HepG2 (cell line): ENCODE data around the gene CCDC74A. TPM values are rescaled to one million over a fixed set of nuclear protein-coding genes. Genes with fewer than 3 reads are reported as not detected.

Source experiments
- polyA plus RNA-seq, 8 experiments: library from polyadenylated mRNA; depleted of rRNA in 3 of 8; stranded (reverse) in 7 of 8; unstranded in 1 of 8; fragments of >200 nt; fragmentation: Illumina TruSeq in 4 of 8; extraction: Trizol in 4 of 8; gene quantifications; 2 replicates each; pipeline versions ENCODE4 v1.2.1 to v1.2.3, GENCODE V29; 2011 to 2016; ENCODE audit warnings: low read depth in 4 of 8, missing spikeins in 1 of 8, mixed read lengths in 1 of 8; ENCODE audit not compliant: insufficient read depth in 1 of 8
- total RNA-seq, 5 experiments: library from RNA; depleted of rRNA; stranded (reverse); fragments of >200 nt; fragmentation: Illumina TruSeq; extraction: Trizol; gene quantifications; 2 replicates each; pipeline ENCODE4 v1.2.3, GENCODE V29; 2016; ENCODE audit warnings: low read depth in 1 of 5
- TF ChIP-seq, protein P1 (sequence below): sonication (generic); formaldehyde crosslinking; IDR thresholded peaks from 2 replicates; pipeline ENCODE4 v1.4.0; 2020; ENCODE audit warnings: mild to moderate bottlenecking, missing genetic modification reagents, borderline replicate concordance
- TF ChIP-seq, protein P2 (sequence below): sonication (generic); formaldehyde crosslinking; IDR thresholded peaks from 2 replicates; pipeline ENCODE4 v1.4.0; 2020; ENCODE audit warnings: missing genetic modification reagents
- TF ChIP-seq, protein P3 (sequence below): sonication (generic); formaldehyde crosslinking; IDR thresholded peaks from 2 replicates; pipeline ENCODE4 v1.5.1; 2020; ENCODE audit warnings: mild to moderate bottlenecking, missing genetic modification reagents, moderate library complexity
- TF ChIP-seq, protein P4 (sequence below), 2 experiments: IDR thresholded peaks; 2 replicates each; pipeline ENCODE4 v1.6.1; 2011 to 2012; ENCODE audit warnings: low read length in 2 of 2, borderline replicate concordance in 1 of 2, low read depth in 1 of 2, mild to moderate bottlenecking in 1 of 2, moderate library complexity in 1 of 2
- TF ChIP-seq, protein P5 (sequence below): sonication (generic); formaldehyde crosslinking; IDR thresholded peaks from 2 replicates; pipeline ENCODE4 v1.5.0; 2020; ENCODE audit warnings: missing genetic modification reagents
- TF ChIP-seq, protein P6 (sequence below): sonication (generic); formaldehyde crosslinking; IDR thresholded peaks from 2 replicates; pipeline ENCODE4 v1.4.0; 2020; ENCODE audit warnings: missing genetic modification reagents, borderline replicate concordance

The CCDC74A gene
- total and polyA plus RNA-seq, 2 of the 13 experiments (the other 11 are each of a cell fraction or from before 2014, with no cell fraction given) = 0.15 to 0.17 TPM

DNA sequence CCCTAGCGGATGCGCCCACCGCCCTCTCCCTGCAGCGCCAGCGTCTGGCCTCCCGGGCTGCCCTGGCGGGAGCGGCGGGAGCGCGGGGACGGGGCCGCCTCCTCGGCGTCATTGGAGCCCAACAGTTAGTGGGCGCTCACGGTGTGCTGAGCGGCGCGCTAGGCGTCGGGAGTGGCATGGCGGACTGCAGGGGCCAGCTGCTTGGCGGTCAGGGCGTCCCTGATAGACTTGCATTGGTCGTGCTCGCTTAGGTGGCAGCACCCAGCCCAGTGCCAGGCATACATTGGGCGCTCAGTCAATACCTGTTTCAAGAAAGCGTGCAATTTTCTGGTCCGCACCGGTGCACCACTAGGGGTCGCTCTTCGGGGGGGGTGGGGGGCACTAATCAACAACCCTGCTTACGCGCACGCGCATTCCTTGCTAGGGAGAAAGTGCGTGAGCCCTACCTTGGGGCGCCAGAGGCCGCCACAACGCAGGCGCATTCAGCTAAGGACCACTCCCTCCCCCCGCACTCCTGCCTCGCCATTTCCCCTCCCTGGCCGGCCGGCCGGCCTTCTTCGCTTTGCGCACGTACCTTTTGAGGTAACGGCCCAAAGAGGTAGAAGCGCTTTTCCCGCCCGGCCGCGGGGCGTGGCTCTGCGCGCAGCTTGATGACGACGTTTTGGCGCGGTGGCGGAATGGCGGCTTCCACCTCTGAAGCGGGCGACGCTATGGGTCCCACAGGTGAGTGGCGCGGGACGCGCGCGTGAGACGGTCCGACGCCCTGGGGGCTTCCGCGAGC, 35.1 kb upstream of the CCDC74A start (continued):
- TF ChIP-seq, protein P1, sequence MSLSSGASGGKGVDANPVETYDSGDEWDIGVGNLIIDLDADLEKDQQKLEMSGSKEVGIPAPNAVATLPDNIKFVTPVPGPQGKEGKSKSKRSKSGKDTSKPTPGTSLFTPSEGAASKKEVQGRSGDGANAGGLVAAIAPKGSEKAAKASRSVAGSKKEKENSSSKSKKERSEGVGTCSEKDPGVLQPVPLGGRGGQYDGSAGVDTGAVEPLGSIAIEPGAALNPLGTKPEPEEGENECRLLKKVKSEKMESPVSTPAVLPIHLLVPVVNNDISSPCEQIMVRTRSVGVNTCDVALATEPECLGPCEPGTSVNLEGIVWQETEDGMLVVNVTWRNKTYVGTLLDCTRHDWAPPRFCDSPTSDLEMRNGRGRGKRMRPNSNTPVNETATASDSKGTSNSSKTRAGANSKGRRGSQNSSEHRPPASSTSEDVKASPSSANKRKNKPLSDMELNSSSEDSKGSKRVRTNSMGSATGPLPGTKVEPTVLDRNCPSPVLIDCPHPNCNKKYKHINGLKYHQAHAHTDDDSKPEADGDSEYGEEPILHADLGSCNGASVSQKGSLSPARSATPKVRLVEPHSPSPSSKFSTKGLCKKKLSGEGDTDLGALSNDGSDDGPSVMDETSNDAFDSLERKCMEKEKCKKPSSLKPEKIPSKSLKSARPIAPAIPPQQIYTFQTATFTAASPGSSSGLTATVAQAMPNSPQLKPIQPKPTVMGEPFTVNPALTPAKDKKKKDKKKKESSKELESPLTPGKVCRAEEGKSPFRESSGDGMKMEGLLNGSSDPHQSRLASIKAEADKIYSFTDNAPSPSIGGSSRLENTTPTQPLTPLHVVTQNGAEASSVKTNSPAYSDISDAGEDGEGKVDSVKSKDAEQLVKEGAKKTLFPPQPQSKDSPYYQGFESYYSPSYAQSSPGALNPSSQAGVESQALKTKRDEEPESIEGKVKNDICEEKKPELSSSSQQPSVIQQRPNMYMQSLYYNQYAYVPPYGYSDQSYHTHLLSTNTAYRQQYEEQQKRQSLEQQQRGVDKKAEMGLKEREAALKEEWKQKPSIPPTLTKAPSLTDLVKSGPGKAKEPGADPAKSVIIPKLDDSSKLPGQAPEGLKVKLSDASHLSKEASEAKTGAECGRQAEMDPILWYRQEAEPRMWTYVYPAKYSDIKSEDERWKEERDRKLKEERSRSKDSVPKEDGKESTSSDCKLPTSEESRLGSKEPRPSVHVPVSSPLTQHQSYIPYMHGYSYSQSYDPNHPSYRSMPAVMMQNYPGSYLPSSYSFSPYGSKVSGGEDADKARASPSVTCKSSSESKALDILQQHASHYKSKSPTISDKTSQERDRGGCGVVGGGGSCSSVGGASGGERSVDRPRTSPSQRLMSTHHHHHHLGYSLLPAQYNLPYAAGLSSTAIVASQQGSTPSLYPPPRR (CRISPR knock-in tag) = peak; percentile 18; the same call in 1 of the 2 replicates
- TF ChIP-seq, protein P2, sequence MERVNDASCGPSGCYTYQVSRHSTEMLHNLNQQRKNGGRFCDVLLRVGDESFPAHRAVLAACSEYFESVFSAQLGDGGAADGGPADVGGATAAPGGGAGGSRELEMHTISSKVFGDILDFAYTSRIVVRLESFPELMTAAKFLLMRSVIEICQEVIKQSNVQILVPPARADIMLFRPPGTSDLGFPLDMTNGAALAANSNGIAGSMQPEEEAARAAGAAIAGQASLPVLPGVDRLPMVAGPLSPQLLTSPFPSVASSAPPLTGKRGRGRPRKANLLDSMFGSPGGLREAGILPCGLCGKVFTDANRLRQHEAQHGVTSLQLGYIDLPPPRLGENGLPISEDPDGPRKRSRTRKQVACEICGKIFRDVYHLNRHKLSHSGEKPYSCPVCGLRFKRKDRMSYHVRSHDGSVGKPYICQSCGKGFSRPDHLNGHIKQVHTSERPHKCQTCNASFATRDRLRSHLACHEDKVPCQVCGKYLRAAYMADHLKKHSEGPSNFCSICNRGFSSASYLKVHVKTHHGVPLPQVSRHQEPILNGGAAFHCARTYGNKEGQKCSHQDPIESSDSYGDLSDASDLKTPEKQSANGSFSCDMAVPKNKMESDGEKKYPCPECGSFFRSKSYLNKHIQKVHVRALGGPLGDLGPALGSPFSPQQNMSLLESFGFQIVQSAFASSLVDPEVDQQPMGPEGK = peak; percentile 99
- TF ChIP-seq, protein P3, sequence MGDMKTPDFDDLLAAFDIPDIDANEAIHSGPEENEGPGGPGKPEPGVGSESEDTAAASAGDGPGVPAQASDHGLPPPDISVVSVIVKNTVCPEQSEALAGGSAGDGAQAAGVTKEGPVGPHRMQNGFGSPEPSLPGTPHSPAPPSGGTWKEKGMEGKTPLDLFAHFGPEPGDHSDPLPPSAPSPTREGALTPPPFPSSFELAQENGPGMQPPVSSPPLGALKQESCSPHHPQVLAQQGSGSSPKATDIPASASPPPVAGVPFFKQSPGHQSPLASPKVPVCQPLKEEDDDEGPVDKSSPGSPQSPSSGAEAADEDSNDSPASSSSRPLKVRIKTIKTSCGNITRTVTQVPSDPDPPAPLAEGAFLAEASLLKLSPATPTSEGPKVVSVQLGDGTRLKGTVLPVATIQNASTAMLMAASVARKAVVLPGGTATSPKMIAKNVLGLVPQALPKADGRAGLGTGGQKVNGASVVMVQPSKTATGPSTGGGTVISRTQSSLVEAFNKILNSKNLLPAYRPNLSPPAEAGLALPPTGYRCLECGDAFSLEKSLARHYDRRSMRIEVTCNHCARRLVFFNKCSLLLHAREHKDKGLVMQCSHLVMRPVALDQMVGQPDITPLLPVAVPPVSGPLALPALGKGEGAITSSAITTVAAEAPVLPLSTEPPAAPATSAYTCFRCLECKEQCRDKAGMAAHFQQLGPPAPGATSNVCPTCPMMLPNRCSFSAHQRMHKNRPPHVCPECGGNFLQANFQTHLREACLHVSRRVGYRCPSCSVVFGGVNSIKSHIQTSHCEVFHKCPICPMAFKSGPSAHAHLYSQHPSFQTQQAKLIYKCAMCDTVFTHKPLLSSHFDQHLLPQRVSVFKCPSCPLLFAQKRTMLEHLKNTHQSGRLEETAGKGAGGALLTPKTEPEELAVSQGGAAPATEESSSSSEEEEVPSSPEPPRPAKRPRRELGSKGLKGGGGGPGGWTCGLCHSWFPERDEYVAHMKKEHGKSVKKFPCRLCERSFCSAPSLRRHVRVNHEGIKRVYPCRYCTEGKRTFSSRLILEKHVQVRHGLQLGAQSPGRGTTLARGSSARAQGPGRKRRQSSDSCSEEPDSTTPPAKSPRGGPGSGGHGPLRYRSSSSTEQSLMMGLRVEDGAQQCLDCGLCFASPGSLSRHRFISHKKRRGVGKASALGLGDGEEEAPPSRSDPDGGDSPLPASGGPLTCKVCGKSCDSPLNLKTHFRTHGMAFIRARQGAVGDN = peak; percentile 85
- TF ChIP-seq, protein P4, sequence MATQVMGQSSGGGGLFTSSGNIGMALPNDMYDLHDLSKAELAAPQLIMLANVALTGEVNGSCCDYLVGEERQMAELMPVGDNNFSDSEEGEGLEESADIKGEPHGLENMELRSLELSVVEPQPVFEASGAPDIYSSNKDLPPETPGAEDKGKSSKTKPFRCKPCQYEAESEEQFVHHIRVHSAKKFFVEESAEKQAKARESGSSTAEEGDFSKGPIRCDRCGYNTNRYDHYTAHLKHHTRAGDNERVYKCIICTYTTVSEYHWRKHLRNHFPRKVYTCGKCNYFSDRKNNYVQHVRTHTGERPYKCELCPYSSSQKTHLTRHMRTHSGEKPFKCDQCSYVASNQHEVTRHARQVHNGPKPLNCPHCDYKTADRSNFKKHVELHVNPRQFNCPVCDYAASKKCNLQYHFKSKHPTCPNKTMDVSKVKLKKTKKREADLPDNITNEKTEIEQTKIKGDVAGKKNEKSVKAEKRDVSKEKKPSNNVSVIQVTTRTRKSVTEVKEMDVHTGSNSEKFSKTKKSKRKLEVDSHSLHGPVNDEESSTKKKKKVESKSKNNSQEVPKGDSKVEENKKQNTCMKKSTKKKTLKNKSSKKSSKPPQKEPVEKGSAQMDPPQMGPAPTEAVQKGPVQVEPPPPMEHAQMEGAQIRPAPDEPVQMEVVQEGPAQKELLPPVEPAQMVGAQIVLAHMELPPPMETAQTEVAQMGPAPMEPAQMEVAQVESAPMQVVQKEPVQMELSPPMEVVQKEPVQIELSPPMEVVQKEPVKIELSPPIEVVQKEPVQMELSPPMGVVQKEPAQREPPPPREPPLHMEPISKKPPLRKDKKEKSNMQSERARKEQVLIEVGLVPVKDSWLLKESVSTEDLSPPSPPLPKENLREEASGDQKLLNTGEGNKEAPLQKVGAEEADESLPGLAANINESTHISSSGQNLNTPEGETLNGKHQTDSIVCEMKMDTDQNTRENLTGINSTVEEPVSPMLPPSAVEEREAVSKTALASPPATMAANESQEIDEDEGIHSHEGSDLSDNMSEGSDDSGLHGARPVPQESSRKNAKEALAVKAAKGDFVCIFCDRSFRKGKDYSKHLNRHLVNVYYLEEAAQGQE (IDR thresholded peaks at IDR 0.05; ENCODE audit: borderline replicate concordance in 1 of 2, low read depth in 1 of 2, low read length in 2 of 2) = no peak; a peak in 1 of 4 replicates
- TF ChIP-seq, protein P5, sequence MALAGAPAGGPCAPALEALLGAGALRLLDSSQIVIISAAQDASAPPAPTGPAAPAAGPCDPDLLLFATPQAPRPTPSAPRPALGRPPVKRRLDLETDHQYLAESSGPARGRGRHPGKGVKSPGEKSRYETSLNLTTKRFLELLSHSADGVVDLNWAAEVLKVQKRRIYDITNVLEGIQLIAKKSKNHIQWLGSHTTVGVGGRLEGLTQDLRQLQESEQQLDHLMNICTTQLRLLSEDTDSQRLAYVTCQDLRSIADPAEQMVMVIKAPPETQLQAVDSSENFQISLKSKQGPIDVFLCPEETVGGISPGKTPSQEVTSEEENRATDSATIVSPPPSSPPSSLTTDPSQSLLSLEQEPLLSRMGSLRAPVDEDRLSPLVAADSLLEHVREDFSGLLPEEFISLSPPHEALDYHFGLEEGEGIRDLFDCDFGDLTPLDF (CRISPR knock-in tag) = peak; percentile 99
- TF ChIP-seq, protein P6, sequence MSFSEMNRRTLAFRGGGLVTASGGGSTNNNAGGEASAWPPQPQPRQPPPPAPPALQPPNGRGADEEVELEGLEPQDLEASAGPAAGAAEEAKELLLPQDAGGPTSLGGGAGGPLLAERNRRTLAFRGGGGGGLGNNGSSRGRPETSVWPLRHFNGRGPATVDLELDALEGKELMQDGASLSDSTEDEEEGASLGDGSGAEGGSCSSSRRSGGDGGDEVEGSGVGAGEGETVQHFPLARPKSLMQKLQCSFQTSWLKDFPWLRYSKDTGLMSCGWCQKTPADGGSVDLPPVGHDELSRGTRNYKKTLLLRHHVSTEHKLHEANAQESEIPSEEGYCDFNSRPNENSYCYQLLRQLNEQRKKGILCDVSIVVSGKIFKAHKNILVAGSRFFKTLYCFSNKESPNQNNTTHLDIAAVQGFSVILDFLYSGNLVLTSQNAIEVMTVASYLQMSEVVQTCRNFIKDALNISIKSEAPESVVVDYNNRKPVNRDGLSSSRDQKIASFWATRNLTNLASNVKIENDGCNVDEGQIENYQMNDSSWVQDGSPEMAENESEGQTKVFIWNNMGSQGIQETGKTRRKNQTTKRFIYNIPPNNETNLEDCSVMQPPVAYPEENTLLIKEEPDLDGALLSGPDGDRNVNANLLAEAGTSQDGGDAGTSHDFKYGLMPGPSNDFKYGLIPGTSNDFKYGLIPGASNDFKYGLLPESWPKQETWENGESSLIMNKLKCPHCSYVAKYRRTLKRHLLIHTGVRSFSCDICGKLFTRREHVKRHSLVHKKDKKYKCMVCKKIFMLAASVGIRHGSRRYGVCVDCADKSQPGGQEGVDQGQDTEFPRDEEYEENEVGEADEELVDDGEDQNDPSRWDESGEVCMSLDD (CRISPR knock-in tag) = peak; percentile 24; the same call in 1 of the 2 replicates
